Body of pancreas (tissue), 4 donors: ENCODE measurements around the gene SYT9.

Experiments used
- POLR2A ChIP-seq, 3 donors: fragments of 450-650 bp; IDR thresholded peaks; one replicate each; pipeline ENCODE4 v1.6.1; 2016; ENCODE audit warnings: antibody characterized with exemption in 3 of 3, mild to moderate bottlenecking in 2 of 3
- TF ChIP-seq, protein P1 (sequence below), 7 experiments: fragments of 450-650 bp in 4 of 7; fragments of 200-600 bp in 3 of 7; sonication (generic) in 3 of 7; IDR thresholded peaks; one replicate each; pipeline ENCODE4 v1.5.1; 2016 to 2019; ENCODE audit warnings: antibody characterized with exemption in 7 of 7

DNA sequence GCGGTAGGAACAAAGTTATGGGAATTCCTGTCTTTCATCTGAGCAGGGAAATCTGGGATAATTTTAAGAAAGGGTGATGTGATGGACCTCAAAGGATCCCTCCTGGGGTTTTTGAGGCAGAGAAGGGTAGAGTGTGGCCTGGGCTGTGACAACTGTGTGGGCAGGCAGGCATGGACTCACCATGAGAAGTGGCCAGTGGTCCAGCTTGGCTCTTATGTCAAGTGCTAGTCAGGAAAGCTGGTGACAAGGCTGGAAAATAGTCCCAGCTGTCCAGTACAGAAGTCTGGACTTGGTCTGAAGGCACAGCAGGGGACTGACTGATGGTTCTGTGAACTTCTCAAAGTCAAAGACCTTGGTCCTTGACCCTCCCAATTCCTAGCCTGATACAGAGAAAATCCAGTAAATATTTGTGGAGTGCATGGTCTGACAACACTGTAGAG lies 263.8 kb downstream of the SYT9 start:
- TF ChIP-seq, protein P1, sequence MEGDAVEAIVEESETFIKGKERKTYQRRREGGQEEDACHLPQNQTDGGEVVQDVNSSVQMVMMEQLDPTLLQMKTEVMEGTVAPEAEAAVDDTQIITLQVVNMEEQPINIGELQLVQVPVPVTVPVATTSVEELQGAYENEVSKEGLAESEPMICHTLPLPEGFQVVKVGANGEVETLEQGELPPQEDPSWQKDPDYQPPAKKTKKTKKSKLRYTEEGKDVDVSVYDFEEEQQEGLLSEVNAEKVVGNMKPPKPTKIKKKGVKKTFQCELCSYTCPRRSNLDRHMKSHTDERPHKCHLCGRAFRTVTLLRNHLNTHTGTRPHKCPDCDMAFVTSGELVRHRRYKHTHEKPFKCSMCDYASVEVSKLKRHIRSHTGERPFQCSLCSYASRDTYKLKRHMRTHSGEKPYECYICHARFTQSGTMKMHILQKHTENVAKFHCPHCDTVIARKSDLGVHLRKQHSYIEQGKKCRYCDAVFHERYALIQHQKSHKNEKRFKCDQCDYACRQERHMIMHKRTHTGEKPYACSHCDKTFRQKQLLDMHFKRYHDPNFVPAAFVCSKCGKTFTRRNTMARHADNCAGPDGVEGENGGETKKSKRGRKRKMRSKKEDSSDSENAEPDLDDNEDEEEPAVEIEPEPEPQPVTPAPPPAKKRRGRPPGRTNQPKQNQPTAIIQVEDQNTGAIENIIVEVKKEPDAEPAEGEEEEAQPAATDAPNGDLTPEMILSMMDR (IDR thresholded peaks at IDR 0.05) = no peak
- no peak for TF ChIP-seq POLR2A (IDR thresholded peaks at IDR 0.05)
